T-cell (primary cell): ENCODE measurements around the gene KDM5B. TPM values are rescaled to one million over a fixed set of nuclear protein-coding genes. Genes with fewer than 3 reads are reported as not detected.
A peak's percentile ranks its signal among the peaks of the same experiment; 100 is the strongest.

Source experiments
- ATAC-seq, 4 experiments: fragments of 200-7000 bp in 3 of 4; fragments of 150-1000 bp in 1 of 4; cut with Tn5 transposase; replicated peaks in 1 of 4; 1 replicate in 3 of 4; 2 replicates in 1 of 4; pipeline ENCODE4 v1.10.0; 2021; ENCODE audit warnings: moderate library complexity in 3 of 4, mild to moderate bottlenecking in 2 of 4, moderate number of reproducible peaks in 1 of 4
- CTCF ChIA-PET, 2 donors: fragments of 300-600 bp; sonication (Branson Sonifier 250); formaldehyde crosslinking; loops; one replicate each; lab custom pipeline; 2022; ENCODE audit warnings: antibody characterized with exemption in 2 of 2; lab: Charles Lee
- POLR2A ChIA-PET, 2 donors: fragments of 300-600 bp; sonication (Branson Sonifier 250); formaldehyde crosslinking; loops; one replicate each; lab custom pipeline; 2022; ENCODE audit warnings: antibody characterized with exemption in 2 of 2; lab: Charles Lee
- DNase-seq, 35 experiments: peaks; one replicate each; pipeline versions ENCODE4 v3.0.0 to v3.0.0-alpha.2; 2013 to 2023
- H3K27ac ChIP-seq: one replicate; pipeline ENCODE4 v1.5.1; 2013; ENCODE audit warnings: low read length
- H3K27me3 ChIP-seq, 2 experiments: replicated peaks in 1 of 2; 1 replicate in 1 of 2; 2 replicates in 1 of 2; pipeline versions ENCODE4 v1.6.1 to v1.7.0; 2013; ENCODE audit warnings: low read length in 1 of 2, mixed read lengths in 1 of 2; ENCODE audit not compliant: control insufficient read depth in 2 of 2, insufficient read depth in 2 of 2; ENCODE audit errors: extremely low read depth in 1 of 2
- H3K36me3 ChIP-seq, 2 donors: 1 replicate in 1 of 2; 2 replicates in 1 of 2; pipeline versions ENCODE4 v1.6.1 to v1.7.0; 2013; ENCODE audit warnings: low read length in 1 of 2; ENCODE audit not compliant: control insufficient read depth in 2 of 2, insufficient read depth in 1 of 2; ENCODE audit errors: extremely low read depth in 1 of 2
- H3K4me1 ChIP-seq, 2 experiments: 1 replicate in 1 of 2; 2 replicates in 1 of 2; pipeline versions ENCODE4 v1.6.1 to v1.7.0; 2013; ENCODE audit warnings: low read length in 2 of 2, mixed read lengths in 1 of 2; ENCODE audit not compliant: insufficient read depth in 2 of 2, control insufficient read depth in 1 of 2; ENCODE audit errors: extremely low read depth in 1 of 2
- H3K4me3 ChIP-seq, 2 donors: 1 replicate in 1 of 2; 2 replicates in 1 of 2; pipeline versions ENCODE4 v1.5.1 to v1.7.0; 2013; ENCODE audit warnings: mild to moderate bottlenecking in 2 of 2, low read length in 1 of 2, moderate library complexity in 1 of 2; ENCODE audit not compliant: control insufficient read depth in 1 of 2; ENCODE audit errors: extremely low read depth in 1 of 2
- H3K9me3 ChIP-seq: 2 replicates; pipeline ENCODE4 v1.7.0; 2013
- H3K27ac Mint-ChIP-seq, 2 donors: one replicate each; pipeline ENCODE4 v1.8.0; 2020 to 2021; ENCODE audit warnings: mild to moderate bottlenecking in 2 of 2, mixed read lengths in 2 of 2
- H3K27me3 Mint-ChIP-seq, 2 donors: one replicate each; pipeline ENCODE4 v1.8.0; 2021 to 2022; ENCODE audit warnings: mixed read lengths in 2 of 2
- H3K36me3 Mint-ChIP-seq: one replicate; pipeline ENCODE4 v1.8.0; 2021; ENCODE audit warnings: mixed read lengths
- H3K4me1 Mint-ChIP-seq, 3 donors: one replicate each; pipeline ENCODE4 v1.8.0; 2020 to 2022; ENCODE audit warnings: mixed read lengths in 3 of 3, mild to moderate bottlenecking in 1 of 3
- H3K4me3 Mint-ChIP-seq, 3 donors: one replicate each; pipeline ENCODE4 v1.8.0; 2020 to 2022; ENCODE audit warnings: mild to moderate bottlenecking in 3 of 3, mixed read lengths in 3 of 3, moderate library complexity in 3 of 3
- H3K9me3 Mint-ChIP-seq, 3 donors: one replicate each; pipeline ENCODE4 v1.8.0; 2020 to 2022; ENCODE audit warnings: mixed read lengths in 3 of 3
- WGBS: methylation state at CpG from one replicate; pipeline ENCODE4 v1.1.5; 2013; ENCODE audit warnings: missing lambda C conversion rate; ENCODE audit not compliant: insufficient coverage; 5-methylcytosine and 5-hydroxymethylcytosine counted together
- total RNA-seq, 35 experiments: library from RNA in 6 of 35; stranded (reverse) in 6 of 35; fragments of 120-200 nt in 1 of 35; gene quantifications; one replicate each; pipeline versions ENCODE4 v1.2.1 to v1.2.4 and lab custom pipeline; 2013 to 2026

The KDM5B gene
- total RNA-seq, 5 donors from 2014 or later (not counting 1 experiment from before 2014, with no cell fraction given) = 46.3 to 71.7 (median 56.5) TPM

DNA sequence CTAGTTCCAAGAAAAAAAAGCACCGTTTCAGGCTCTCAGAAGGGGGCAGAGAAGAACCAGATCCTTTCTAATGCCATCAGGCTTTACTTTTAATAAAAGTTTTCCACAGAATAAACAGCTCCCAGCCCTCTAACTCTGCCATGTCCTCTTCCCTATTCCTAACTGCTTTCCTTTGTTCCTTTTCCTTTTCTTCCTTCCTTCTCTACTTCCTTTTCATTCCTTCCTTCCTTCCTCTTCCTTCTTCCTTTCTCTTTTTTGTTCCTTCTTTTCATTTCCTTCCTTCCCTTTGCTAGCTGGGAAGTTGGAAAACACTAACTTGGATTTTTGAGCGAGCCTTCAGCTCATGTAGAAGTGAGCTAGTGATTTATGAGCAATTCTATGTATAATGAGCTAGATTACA is 46.2 kb downstream of the KDM5B start:
- Mint-ChIP-seq H3K36me3 (peaks cover 43% of the 10 kb centered on the region), H3K4me1 (no peaks in the 10 kb centered on the region), H3K9me3 (no peaks in the 10 kb centered on the region), H3K27me3 (no peaks in the 10 kb centered on the region), H3K4me3 (no peak overlapping the region), H3K27ac (no peak overlapping the region)
- Histone ChIP-seq H3K4me3 (no peak overlapping the region), H3K27ac (no peak overlapping the region), H3K4me1 (no peaks in the 10 kb centered on the region), H3K27me3 (no peaks in the 10 kb centered on the region), H3K36me3 (peaks cover 6 to 49% of the 10 kb centered on the region in 2 donors), H3K9me3 (no peaks in the 10 kb centered on the region)
- DNase-seq = no peak
- ChIA-PET CTCF (interaction anchor here in 1 of 2 donors (0.7 kb wide), 1 partner anchor 91 kb away, joined by 5 read pairs; no protein-coding TSS in a partner anchor), POLR2A (interaction anchor here (0.7 kb wide), 2 partner anchors 10 to 11 kb away, joined by 3 to 10 read pairs; no protein-coding TSS in a partner anchor)
- no peak for ATAC-seq
- no CpG with 5 or more reads among the region's 2 CpGs for WGBS

DNA sequence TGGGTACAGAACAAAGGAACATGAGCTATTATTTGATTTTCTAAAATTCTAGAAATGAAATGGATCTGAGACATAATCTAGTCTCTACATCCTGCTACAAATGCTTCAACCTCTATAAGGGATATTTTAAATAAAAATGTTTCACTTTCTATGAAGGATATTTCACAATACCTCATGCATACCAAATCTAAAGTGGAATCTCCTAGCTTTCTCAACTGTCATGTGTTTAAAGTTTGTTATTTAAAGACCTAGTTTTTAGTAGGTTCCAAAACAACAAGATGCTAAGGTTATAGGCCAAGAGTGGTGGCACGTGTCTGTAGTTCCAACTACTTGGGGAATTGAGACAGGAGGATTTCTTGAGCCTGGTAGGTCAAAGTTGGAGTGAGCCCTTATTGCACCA is 47.6 kb downstream of the KDM5B start:
- Histone ChIP-seq H3K9me3 (no peaks in the 10 kb centered on the region), H3K4me3 (no peak overlapping the region), H3K27me3 (no peaks in the 10 kb centered on the region), H3K36me3 (peaks cover 6 to 52% of the 10 kb centered on the region in 2 donors), H3K4me1 (no peaks in the 10 kb centered on the region), H3K27ac (no peak overlapping the region)
- 100% methylated on average over 1 of the region's 1 CpG for WGBS
- no peak overlapping the region for H3K27ac Mint-ChIP-seq
- H3K27me3 Mint-ChIP-seq = no peaks in the 10 kb centered on the region
- CTCF ChIA-PET = interaction anchor here in 1 of 2 donors (0.6 kb wide), 1 partner anchor 102 kb away, joined by 5 read pairs; no protein-coding TSS in a partner anchor
- ATAC-seq (no peak), DNase-seq (no peak)
- POLR2A ChIA-PET = interaction anchor here in 1 of 2 donors (0.6 kb wide), 1 partner anchor 244 kb away, joined by 3 read pairs; no protein-coding TSS in a partner anchor
- H3K4me3 Mint-ChIP-seq = no peak overlapping the region
- H3K36me3 Mint-ChIP-seq = peaks cover 46% of the 10 kb centered on the region
- H3K4me1 Mint-ChIP-seq = no peaks in the 10 kb centered on the region
- no peaks in the 10 kb centered on the region for H3K9me3 Mint-ChIP-seq

DNA sequence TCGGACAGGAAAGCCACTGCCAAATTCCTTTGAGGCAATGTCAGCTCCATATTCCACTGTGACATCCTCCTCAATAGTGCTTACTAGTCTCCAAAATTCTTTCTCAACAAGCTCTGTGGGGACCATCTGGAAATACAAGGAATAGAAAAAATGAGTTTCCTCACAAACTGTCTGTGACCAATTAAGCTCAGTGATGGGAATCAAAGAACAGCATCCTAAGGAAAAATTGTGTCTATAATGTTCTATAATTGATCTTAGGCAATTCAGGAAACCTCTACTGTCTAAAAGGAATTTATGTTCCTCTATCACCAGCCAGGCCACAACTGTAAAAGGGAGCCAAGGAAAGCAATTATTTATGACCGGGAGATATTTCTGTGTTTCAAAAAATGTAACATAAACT is 51.8 kb downstream of the KDM5B start:
- WGBS = 100% methylated on average over 1 of the region's 2 CpGs
- no peak for ATAC-seq
- Mint-ChIP-seq H3K27me3 (no peaks in the 10 kb centered on the region), H3K27ac (no peak overlapping the region), H3K9me3 (no peaks in the 10 kb centered on the region), H3K4me3 (no peak overlapping the region), H3K36me3 (peaks cover 49% of the 10 kb centered on the region), H3K4me1 (no peaks in the 10 kb centered on the region)
- Histone ChIP-seq H3K4me3 (no peak overlapping the region), H3K27ac (no peak overlapping the region), H3K27me3 (no peaks in the 10 kb centered on the region), H3K4me1 (no peaks in the 10 kb centered on the region), H3K36me3 (peaks cover 0 to 78% of the 10 kb centered on the region in 2 donors), H3K9me3 (no peaks in the 10 kb centered on the region)
- no peak for DNase-seq
- POLR2A ChIA-PET = interaction anchor here in 1 of 2 donors (0.5 kb wide), 1 partner anchor 766 kb away, joined by 5 read pairs; no protein-coding TSS in a partner anchor
- CTCF ChIA-PET = no interaction called here

GRCh38 chr1:202754293-202754692 is 53.9 kb downstream of the KDM5B start:
- no peaks in the 10 kb centered on the region for H3K27me3 Mint-ChIP-seq
- no peaks in the 10 kb centered on the region for H3K4me1 Mint-ChIP-seq
- no peaks in the 10 kb centered on the region for H3K9me3 ChIP-seq
- no peaks in the 10 kb centered on the region for H3K9me3 Mint-ChIP-seq
- peaks cover 0 to 66% of the 10 kb centered on the region in 2 donors for H3K36me3 ChIP-seq
- H3K4me1 ChIP-seq = no peaks in the 10 kb centered on the region
- no CpG with 5 or more reads among the region's 2 CpGs for WGBS
- H3K27ac ChIP-seq = no peak overlapping the region
- peaks cover 50% of the 10 kb centered on the region for H3K36me3 Mint-ChIP-seq
- ATAC-seq (no peak), DNase-seq (no peak)
- no peak overlapping the region for H3K4me3 Mint-ChIP-seq
- H3K27me3 ChIP-seq = no peaks in the 10 kb centered on the region
- H3K4me3 ChIP-seq = no peak overlapping the region
- no peak overlapping the region for H3K27ac Mint-ChIP-seq
- CTCF ChIA-PET = no interaction called here
- POLR2A ChIA-PET = no interaction called here

DNA sequence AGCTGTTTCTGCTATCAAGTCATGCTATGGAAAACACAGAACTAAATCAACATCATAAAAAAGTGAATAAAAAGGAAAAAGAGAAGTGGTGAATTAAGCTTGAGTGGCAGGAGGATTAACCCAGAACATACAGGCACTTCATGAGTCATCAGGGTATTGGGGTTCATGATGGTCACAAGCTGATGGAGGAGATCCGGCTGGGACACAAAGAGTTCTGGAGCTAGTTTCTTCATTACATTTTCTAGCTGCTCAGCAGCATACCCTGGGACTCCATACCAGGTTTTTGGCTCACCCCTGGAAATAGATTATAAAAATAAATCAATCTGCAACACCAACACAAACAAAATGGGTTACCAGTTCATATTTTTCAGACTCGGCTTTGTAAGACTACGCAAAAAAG is 55.4 kb downstream of the KDM5B start:
- ChIA-PET CTCF (interaction anchor here (0.6 kb wide), 2 partner anchors 220 to 463 kb away, joined by 3 to 4 read pairs; no protein-coding TSS in a partner anchor), POLR2A (interaction anchor here in 1 of 2 donors (0.6 kb wide), 1 partner anchor 101 kb away, joined by 12 read pairs; no protein-coding TSS in a partner anchor)
- Histone ChIP-seq H3K4me1 (no peaks in the 10 kb centered on the region), H3K36me3 (peaks cover 5 to 67% of the 10 kb centered on the region in 2 donors), H3K4me3 (no peak overlapping the region), H3K9me3 (no peaks in the 10 kb centered on the region), H3K27ac (no peak overlapping the region), H3K27me3 (no peaks in the 10 kb centered on the region)
- DNase-seq (no peak), ATAC-seq (no peak)
- no peaks in the 10 kb centered on the region for H3K4me1 Mint-ChIP-seq
- WGBS = no CpG with 5 or more reads among the region's 3 CpGs
- no peaks in the 10 kb centered on the region for H3K9me3 Mint-ChIP-seq
- no peak overlapping the region for H3K4me3 Mint-ChIP-seq
- no peaks in the 10 kb centered on the region for H3K27me3 Mint-ChIP-seq
- no peak overlapping the region for H3K27ac Mint-ChIP-seq
- peaks cover 58% of the 10 kb centered on the region for H3K36me3 Mint-ChIP-seq

DNA sequence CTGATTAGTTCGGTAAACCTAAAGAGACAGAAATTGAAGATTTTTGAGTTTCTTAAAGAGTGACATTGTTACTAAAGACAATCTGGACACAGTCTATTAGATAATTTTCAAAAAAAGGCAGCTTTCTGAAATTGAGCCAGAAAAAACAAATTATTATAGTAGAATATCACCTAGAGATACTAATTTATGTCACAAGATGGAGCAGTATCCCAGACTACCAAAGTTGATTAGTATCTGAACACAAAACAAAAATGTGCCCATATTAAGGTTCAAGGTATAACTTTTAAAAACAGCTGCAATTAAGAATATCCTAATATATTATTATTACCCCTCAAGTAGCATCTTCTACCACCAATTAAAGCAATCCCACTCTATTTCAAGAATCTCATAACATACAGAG is 57.5 kb downstream of the KDM5B start:
- CTCF ChIA-PET = interaction anchor here (0.7 to 2.0 kb wide), 4 partner anchors 31 to 286 kb away, joined by 3 to 12 read pairs (median 4); no protein-coding TSS in a partner anchor
- no CpG with 5 or more reads among the region's 1 CpG for WGBS
- Histone ChIP-seq H3K27me3 (no peaks in the 10 kb centered on the region), H3K9me3 (no peaks in the 10 kb centered on the region), H3K27ac (no peak overlapping the region), H3K4me3 (no peak overlapping the region), H3K36me3 (peaks cover 7 to 57% of the 10 kb centered on the region in 2 donors), H3K4me1 (no peaks in the 10 kb centered on the region)
- Mint-ChIP-seq H3K27me3 (no peaks in the 10 kb centered on the region), H3K4me3 (no peak overlapping the region), H3K4me1 (no peaks in the 10 kb centered on the region), H3K36me3 (peaks cover 57% of the 10 kb centered on the region), H3K9me3 (no peaks in the 10 kb centered on the region), H3K27ac (no peak overlapping the region)
- ATAC-seq = no peak
- DNase-seq = peak in 1 of 35 experiments; percentile 26
- POLR2A ChIA-PET = interaction anchor here in 1 of 2 donors (0.6 to 0.7 kb wide), 2 partner anchors 9 to 11 kb away, joined by 5 to 10 read pairs; no protein-coding TSS in a partner anchor
